Measurements from ENCODE around the gene TBC1D22B.
A peak's percentile ranks its signal among the peaks of the same experiment; 100 is the strongest.
"Not testable (repeated sequence)": the region's sequence is repeated elsewhere in the genome, so short reads cannot be mapped to it uniquely, and the experiment has no call there.

Gene TBC1D22B

GRCh38 chr6:37269105-37269504 lies 11.5 kb downstream of the TBC1D22B start:
- DNase-seq = no peak

DNA sequence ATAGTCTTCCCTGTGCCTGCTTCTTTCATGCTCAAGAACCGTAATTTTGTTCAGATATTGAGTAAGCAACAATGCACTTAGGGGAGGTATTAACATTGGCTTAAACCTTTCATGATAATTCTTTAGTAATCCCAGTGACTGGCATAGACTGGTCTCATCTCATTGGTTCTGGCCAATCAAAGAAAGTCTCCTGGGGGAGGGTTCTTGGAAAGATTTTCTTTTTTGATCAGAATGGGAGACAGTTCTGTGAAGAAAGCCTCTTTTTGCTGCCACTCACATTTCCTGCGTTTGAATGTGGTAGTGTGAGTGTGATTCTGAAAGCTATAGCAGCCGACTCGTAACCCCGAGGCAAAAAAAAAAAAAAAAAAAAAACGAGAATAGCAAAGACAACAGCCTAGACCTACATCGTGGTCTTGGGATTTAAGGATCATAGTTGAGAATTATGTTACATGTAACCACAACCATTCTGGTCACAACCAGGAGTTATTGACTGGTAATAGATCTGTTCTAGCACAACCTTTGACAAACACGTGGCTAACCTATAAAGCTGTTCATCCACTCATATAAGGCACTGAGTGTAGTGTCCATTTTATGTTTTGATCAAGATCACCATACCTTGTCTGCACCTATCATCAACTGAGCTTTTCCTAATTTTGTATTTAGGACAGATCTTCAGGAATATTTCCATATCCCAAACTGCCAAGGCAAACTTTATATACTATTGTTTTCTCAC lies 15.4 kb downstream of the TBC1D22B start:
- DNase-seq = peak; percentile 12

GRCh38 chr6:37273690-37274089 lies 16.1 kb downstream of the TBC1D22B start:
- DNase-seq = peak; percentile 13

DNA sequence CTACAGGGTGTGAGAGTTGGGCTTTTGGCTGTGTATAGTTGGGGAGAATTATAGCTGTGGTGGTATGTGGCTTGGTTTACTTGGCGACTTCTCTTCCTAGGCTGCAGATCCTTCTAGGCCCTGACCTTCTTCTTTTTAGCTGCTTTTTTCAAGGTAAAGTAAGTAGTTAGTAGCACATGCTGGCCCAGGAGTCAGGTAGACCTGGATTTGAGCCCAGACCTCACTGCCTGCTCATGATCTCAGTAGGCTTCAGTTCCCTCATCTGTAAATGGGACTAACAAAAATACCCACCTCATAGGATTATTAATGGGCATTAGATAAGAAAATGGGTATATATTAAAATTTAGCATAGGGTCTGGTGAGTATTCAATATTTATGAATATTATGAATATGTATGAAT lies 17.8 kb downstream of the TBC1D22B start:
- no peak for DNase-seq

GRCh38 chr6:37277001-37277409 lies 19.4 kb downstream of the TBC1D22B start:
- no peak for DNase-seq

- no peak for DNase-seq
Measured at GRCh38 chr6:37279366-37280134, 22.0 kb downstream of the TBC1D22B start.

GRCh38 chr6:37280162-37280887 lies 22.8 kb downstream of the TBC1D22B start:
- no peak for DNase-seq

DNA sequence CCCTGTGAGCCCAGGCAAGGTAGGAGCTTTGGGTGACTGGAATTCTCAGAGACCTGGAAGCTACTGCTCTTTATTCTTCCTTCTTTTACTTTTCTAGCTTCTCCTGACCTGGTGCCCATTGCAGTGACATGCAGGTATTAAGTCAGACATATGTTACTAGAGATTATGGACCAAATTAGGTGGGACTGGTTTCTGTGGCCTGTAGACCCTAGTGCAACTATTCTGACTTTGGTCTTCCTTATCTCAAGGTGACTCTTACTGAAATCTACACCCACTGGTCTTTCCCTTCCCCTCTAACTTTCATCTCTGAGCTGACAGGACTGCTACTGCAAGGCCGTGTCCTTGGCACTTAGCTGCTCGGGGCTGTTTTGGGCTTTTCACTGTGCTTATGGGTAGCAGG lies 24.8 kb downstream of the TBC1D22B start:
- DNase-seq = no peak

GRCh38 chr6:37283268-37283667 lies 25.7 kb downstream of the TBC1D22B start:
- DNase-seq = no peak

DNA sequence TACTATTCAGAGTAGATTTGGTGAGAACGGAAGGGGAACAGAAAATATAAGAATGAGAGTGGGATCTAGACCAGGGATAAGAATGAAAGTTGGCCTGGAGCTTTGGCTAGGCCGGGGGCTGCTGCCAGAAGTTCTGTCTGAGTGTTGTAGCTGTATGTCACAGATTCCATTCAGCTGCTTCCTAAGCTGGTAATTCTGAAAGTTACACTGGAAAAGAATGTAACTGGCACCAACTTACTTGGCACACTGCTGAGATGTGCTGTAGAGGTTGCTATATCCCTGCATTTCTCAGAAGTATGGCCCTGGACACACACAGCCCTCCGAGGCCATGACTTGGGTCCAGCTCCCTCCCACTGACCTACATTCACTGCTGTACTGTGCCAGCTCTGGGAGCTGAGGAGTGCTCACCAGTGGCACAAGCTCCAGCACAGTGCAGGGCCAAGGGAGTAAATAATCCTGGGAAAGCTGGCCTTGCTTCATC lies 26.1 kb downstream of the TBC1D22B start:
- no peak for DNase-seq

GRCh38 chr6:37284781-37285180 lies 27.2 kb downstream of the TBC1D22B start:
- no peak for DNase-seq

DNA sequence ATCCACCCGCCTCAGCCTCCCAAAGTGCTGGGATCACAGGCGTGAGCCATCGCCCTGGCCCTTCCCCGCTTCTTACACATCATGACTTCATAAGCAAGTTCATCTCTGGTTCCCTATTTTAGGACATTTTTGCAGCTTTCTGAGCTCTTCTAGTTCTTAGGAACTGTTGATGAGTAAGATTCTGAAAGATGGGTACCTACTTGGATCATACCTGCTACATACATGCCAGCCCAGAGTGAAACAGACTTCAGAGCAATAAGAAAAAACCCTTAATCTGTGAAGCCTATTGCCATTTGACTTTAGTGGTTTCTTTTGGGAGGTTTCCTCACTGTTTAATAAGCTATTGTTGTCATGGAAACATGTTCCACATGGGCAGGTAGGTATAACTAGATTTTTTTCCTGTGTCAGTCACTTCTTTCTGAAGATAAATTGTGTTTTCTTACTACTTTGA lies 28.3 kb downstream of the TBC1D22B start:
- no peak for DNase-seq

- DNase-seq = no peak
Measured at GRCh38 chr6:37287519-37288157, 30.1 kb downstream of the TBC1D22B start.

- DNase-seq = no peak
Measured at GRCh38 chr6:37288247-37288646, 30.7 kb downstream of the TBC1D22B start.

DNA sequence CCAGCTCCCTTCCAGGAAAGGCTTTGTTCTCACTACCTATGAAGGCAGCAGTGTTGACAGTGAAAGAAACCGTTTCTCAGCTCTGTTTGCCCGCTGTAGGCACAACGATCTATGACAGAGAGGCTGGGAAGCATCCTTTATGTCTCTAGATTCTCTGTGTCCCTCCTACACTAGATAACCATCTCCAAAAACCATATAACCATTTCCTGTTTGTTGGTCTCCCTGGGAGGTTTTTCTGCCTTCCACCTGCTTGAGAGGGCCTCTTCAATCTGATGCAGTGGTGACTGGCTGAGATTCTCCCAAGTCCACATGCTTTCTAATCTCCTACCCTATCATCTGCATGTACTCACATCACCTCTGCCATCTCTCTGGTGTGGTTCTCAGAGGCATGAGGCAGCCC lies 32.4 kb downstream of the TBC1D22B start:
- DNase-seq = no peak

- DNase-seq = no peak
Measured at GRCh38 chr6:37293426-37293825, 35.9 kb downstream of the TBC1D22B start.

DNA sequence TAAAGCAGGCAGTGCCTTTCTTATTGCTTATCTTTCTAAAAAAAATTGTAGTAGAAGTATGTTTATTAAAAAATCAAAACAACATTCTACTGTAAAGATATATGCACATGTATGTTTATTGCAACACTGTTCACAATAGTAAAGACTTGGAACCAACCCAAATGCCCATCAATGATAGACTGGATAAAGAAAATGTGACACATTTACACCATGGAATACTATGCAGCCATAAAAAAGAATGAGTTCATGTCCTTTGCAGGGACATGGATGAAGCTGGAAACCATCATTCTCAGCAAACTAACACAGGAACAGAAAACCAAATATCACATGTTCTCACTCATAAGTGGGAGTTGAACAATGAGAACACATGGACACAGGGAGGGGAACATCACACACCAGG lies 40.1 kb downstream of the TBC1D22B start:
- DNase-seq = not testable (repeated sequence)

- DNase-seq = no peak
Measured at GRCh38 chr6:37298958-37299357, 41.4 kb downstream of the TBC1D22B start.

DNA sequence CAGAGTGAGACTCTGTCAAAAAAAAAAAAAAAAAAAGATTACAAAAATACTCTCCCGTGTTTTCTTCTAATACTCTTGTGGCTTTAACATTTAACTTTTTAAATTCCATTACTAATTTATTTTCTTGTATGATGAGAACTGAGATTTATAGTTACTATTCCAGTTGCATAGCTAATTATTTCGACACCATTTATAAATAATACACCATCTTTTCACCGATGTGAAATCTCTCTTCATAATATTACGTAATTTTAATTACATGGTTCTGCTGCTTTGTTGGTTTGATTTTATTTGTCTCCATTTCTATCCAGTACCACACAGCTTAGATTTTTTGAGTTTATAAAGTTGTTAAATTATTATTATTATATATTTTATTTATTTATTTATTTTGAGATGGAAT lies 42.4 kb downstream of the TBC1D22B start:
- no peak for DNase-seq

DNA sequence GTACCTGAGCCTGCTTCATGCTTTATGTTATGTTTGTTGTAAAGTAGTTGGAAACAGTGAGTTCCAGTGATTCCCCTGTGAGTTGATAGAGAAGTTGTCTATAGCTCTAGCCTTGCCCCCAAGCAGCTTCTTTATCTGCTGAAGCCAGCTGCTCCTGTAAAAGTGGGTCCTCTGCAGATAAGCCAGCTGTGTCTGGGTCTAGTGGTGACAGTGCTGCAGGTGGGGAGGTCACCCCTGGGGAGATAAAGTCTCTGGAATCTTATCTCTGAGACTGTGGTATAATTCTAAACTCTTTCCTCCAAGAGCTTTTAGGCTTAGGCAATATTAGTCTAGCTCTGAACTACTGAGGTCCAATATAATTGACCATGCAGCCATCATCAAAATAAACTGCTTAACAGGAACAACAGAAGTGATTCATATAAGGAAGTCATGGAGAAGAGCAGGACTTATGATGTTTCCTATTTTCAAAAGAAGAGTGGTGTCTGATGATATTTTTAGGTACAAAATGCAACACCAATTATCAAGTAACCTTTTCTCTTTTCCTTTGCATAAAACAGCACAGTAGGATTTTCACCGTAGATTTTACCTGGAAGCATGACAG lies 44.6 kb downstream of the TBC1D22B start:
- DNase-seq = no peak

DNA sequence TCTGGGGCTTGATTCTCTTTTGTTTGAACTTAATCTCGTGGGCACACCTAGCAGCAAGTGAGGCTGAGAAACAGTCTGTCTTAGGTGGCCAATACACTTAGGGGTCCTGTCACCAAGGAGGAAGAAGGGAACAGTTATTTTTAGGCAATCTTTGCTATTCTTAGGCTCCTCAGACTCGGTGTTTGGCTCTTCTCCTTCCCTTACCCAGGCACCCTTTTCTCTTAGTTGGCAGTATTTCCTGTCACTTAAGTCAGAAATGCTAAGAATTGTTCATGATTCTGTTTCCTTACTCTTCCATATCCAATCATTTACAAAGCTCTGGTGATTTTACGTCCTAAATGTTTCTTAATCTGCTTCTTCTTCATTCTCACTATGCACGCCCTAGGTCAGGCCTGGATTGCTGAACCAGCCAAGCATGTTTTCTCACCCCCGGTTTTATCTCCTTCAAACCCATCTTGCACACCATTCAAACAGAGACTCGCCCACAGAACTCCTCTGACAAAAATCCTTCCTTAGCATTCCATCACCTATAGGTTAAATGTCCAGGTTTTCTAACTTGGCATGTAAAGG lies 45.6 kb downstream of the TBC1D22B start:
- no peak for DNase-seq

Measured in right kidney (tissue), 1 donor.